ENCODE measurements around the gene KAT8.

KAT8 gene

DNA sequence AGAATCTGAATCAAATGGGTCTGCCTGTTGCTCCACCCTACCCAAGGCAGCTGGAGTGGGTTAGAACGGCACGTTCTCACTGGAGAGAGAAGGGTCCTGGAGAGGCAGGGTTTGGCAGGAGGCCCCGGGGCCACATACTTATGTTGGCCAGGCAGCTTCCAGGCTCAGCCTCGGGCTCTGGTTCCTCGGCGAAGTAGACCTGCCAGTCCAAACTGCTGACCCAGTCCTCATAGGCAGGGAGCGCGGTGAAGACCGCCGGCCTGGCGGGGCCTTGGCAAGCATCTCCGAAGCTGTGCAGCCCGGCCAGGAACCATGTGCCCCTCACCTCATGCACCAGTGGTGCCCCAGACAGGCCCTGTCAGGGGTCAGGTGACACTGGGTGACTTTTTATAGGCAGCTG, 33.5 kb upstream of the KAT8 start:
- DNase-seq (ENCODE audit: low spot score) = no peak
- Histone ChIP-seq H3K18ac (ENCODE audit: low read length) (no peak overlapping the region), H3K79me1 (ENCODE audit: low read depth, low read length) (peaks cover 18% of the 10 kb centered on the region), H3K9me3 (replicated peaks in 1 of 2; ENCODE audit: control insufficient read depth in 2 of 2, insufficient read depth in 1 of 2, low read depth in 1 of 2, low read length in 2 of 2) (no peaks in the 10 kb centered on the region), H3K4me3 (ENCODE audit: low read length in 2 of 2) (no peak overlapping the region), H2BK12ac (ENCODE audit: low read length) (no peak overlapping the region), H2BK5ac (ENCODE audit: low read length) (no peak overlapping the region), H3K23ac (ENCODE audit: low read depth, low read length, poor library complexity) (no peak overlapping the region), H3K14ac (ENCODE audit: low read length) (no peak overlapping the region), H3K27me3 (ENCODE audit: control insufficient read depth in 3 of 3, insufficient read depth in 3 of 3, low read depth in 1 of 3, low read length in 3 of 3) (no peaks in the 10 kb centered on the region), H2BK15ac (ENCODE audit: low read length) (no peak overlapping the region), H3K27ac (replicated peaks; ENCODE audit: low read length) (no peak overlapping the region), H4K8ac (ENCODE audit: low read depth, low read length) (no peak overlapping the region), H4K91ac (ENCODE audit: low read depth, low read length, poor library complexity) (no peak overlapping the region), H2AFZ (ENCODE audit: low read length) (no peak overlapping the region), H3K4ac (ENCODE audit: low read length) (no peak overlapping the region), H2AK5ac (ENCODE audit: low read depth, low read length) (no peak overlapping the region), H2BK120ac (ENCODE audit: low read depth, low read length) (no peak overlapping the region), H3K9ac (ENCODE audit: low read depth, low read length, poor library complexity) (no peak overlapping the region), H3K4me2 (ENCODE audit: insufficient read depth, low read length, poor library complexity, severe bottlenecking) (no peak overlapping the region), H3K4me1 (ENCODE audit: control insufficient read depth in 2 of 2, insufficient read depth in 1 of 2, low read depth in 1 of 2, low read length in 2 of 2) (no peaks in the 10 kb centered on the region), H3K36me3 (replicated peaks in 1 of 2; ENCODE audit: control insufficient read depth in 2 of 2, insufficient read depth in 2 of 2, low read length in 2 of 2) (peaks cover 43 to 67% of the 10 kb centered on the region in 2 donors)
- WGBS, 2 donors (ENCODE audit: extremely low coverage in 2 of 2, insufficient read length in 2 of 2, insufficient replicate concordance in 1 of 2) = no CpG with 5 or more reads among the region's 13 CpGs

- no peak for DNase-seq (ENCODE audit: low spot score)
- Histone ChIP-seq H3K4me1 (ENCODE audit: control insufficient read depth in 2 of 2, insufficient read depth in 1 of 2, low read depth in 1 of 2, low read length in 2 of 2) (no peaks in the 10 kb centered on the region), H2BK120ac (ENCODE audit: low read depth, low read length) (no peak overlapping the region), H4K91ac (ENCODE audit: low read depth, low read length, poor library complexity) (no peak overlapping the region), H3K27me3 (ENCODE audit: control insufficient read depth in 3 of 3, insufficient read depth in 3 of 3, low read depth in 1 of 3, low read length in 3 of 3) (no peaks in the 10 kb centered on the region), H3K23ac (ENCODE audit: low read depth, low read length, poor library complexity) (no peak overlapping the region), H3K79me1 (ENCODE audit: low read depth, low read length) (peaks cover 13% of the 10 kb centered on the region), H3K9ac (ENCODE audit: low read depth, low read length, poor library complexity) (no peak overlapping the region), H3K4me2 (ENCODE audit: insufficient read depth, low read length, poor library complexity, severe bottlenecking) (no peak overlapping the region), H3K4ac (ENCODE audit: low read length) (no peak overlapping the region), H2AFZ (ENCODE audit: low read length) (no peak overlapping the region), H2BK12ac (ENCODE audit: low read length) (no peak overlapping the region), H3K36me3 (replicated peaks in 1 of 2; ENCODE audit: control insufficient read depth in 2 of 2, insufficient read depth in 2 of 2, low read length in 2 of 2) (peaks cover 39 to 62% of the 10 kb centered on the region in 2 donors), H3K4me3 (ENCODE audit: low read length in 2 of 2) (no peak overlapping the region), H4K8ac (ENCODE audit: low read depth, low read length) (no peak overlapping the region), H2BK15ac (ENCODE audit: low read length) (no peak overlapping the region), H3K9me3 (replicated peaks in 1 of 2; ENCODE audit: control insufficient read depth in 2 of 2, insufficient read depth in 1 of 2, low read depth in 1 of 2, low read length in 2 of 2) (peaks cover 0 to 2% of the 10 kb centered on the region in 2 donors), H3K27ac (replicated peaks; ENCODE audit: low read length) (no peak overlapping the region), H3K18ac (ENCODE audit: low read length) (no peak overlapping the region), H2BK5ac (ENCODE audit: low read length) (no peak overlapping the region), H3K14ac (ENCODE audit: low read length) (no peak overlapping the region), H2AK5ac (ENCODE audit: low read depth, low read length) (no peak overlapping the region)
- no CpG with 5 or more reads among the region's 16 CpGs for WGBS, 2 donors (ENCODE audit: extremely low coverage in 2 of 2, insufficient read length in 2 of 2, insufficient replicate concordance in 1 of 2)
Observed at GRCh38 chr16:31084584-31085302, 32.7 kb upstream of the KAT8 start.

GRCh38 chr16:31085411-31085810, 32.1 kb upstream of the KAT8 start:
- Histone ChIP-seq H2BK5ac (ENCODE audit: low read length) (no peak overlapping the region), H4K8ac (ENCODE audit: low read depth, low read length) (no peak overlapping the region), H2BK12ac (ENCODE audit: low read length) (no peak overlapping the region), H2BK15ac (ENCODE audit: low read length) (no peak overlapping the region), H3K36me3 (replicated peaks in 1 of 2; ENCODE audit: control insufficient read depth in 2 of 2, insufficient read depth in 2 of 2, low read length in 2 of 2) (peaks cover 35 to 58% of the 10 kb centered on the region in 2 donors), H3K79me1 (ENCODE audit: low read depth, low read length) (peaks cover 8% of the 10 kb centered on the region), H3K4me1 (ENCODE audit: control insufficient read depth in 2 of 2, insufficient read depth in 1 of 2, low read depth in 1 of 2, low read length in 2 of 2) (no peaks in the 10 kb centered on the region), H3K23ac (ENCODE audit: low read depth, low read length, poor library complexity) (no peak overlapping the region), H3K9me3 (replicated peaks in 1 of 2; ENCODE audit: control insufficient read depth in 2 of 2, insufficient read depth in 1 of 2, low read depth in 1 of 2, low read length in 2 of 2) (peaks cover 0 to 2% of the 10 kb centered on the region in 2 donors), H4K91ac (ENCODE audit: low read depth, low read length, poor library complexity) (no peak overlapping the region), H3K27ac (replicated peaks; ENCODE audit: low read length) (no peak overlapping the region), H2AK5ac (ENCODE audit: low read depth, low read length) (no peak overlapping the region), H3K4me3 (ENCODE audit: low read length in 2 of 2) (no peak overlapping the region), H2AFZ (ENCODE audit: low read length) (no peak overlapping the region), H3K14ac (ENCODE audit: low read length) (no peak overlapping the region), H3K4me2 (ENCODE audit: insufficient read depth, low read length, poor library complexity, severe bottlenecking) (no peak overlapping the region), H3K27me3 (ENCODE audit: control insufficient read depth in 3 of 3, insufficient read depth in 3 of 3, low read depth in 1 of 3, low read length in 3 of 3) (no peaks in the 10 kb centered on the region), H3K9ac (ENCODE audit: low read depth, low read length, poor library complexity) (no peak overlapping the region), H2BK120ac (ENCODE audit: low read depth, low read length) (no peak overlapping the region), H3K18ac (ENCODE audit: low read length) (no peak overlapping the region), H3K4ac (ENCODE audit: low read length) (no peak overlapping the region)
- WGBS, 2 donors (ENCODE audit: extremely low coverage in 2 of 2, insufficient read length in 2 of 2, insufficient replicate concordance in 1 of 2) = no CpG with 5 or more reads among the region's 8 CpGs
- no peak for DNase-seq (ENCODE audit: low spot score)

- Histone ChIP-seq H2BK5ac (ENCODE audit: low read length) (no peak overlapping the region), H3K9ac (ENCODE audit: low read depth, low read length, poor library complexity) (no peak overlapping the region), H2BK12ac (ENCODE audit: low read length) (no peak overlapping the region), H3K18ac (ENCODE audit: low read length) (no peak overlapping the region), H2AFZ (ENCODE audit: low read length) (no peak overlapping the region), H3K4me1 (ENCODE audit: control insufficient read depth in 2 of 2, insufficient read depth in 1 of 2, low read depth in 1 of 2, low read length in 2 of 2) (no peaks in the 10 kb centered on the region), H3K14ac (ENCODE audit: low read length) (no peak overlapping the region), H3K27ac (replicated peaks; ENCODE audit: low read length) (no peak overlapping the region), H2BK120ac (ENCODE audit: low read depth, low read length) (no peak overlapping the region), H4K91ac (ENCODE audit: low read depth, low read length, poor library complexity) (no peak overlapping the region), H3K27me3 (ENCODE audit: control insufficient read depth in 3 of 3, insufficient read depth in 3 of 3, low read depth in 1 of 3, low read length in 3 of 3) (no peaks in the 10 kb centered on the region), H4K8ac (ENCODE audit: low read depth, low read length) (peak overlapping the region; percentile 65), H2BK15ac (ENCODE audit: low read length) (no peak overlapping the region), H3K9me3 (replicated peaks in 1 of 2; ENCODE audit: control insufficient read depth in 2 of 2, insufficient read depth in 1 of 2, low read depth in 1 of 2, low read length in 2 of 2) (peaks cover 0 to 2% of the 10 kb centered on the region in 2 donors), H3K36me3 (replicated peaks in 1 of 2; ENCODE audit: control insufficient read depth in 2 of 2, insufficient read depth in 2 of 2, low read length in 2 of 2) (peaks cover 33 to 58% of the 10 kb centered on the region in 2 donors), H3K4ac (ENCODE audit: low read length) (no peak overlapping the region), H3K23ac (ENCODE audit: low read depth, low read length, poor library complexity) (no peak overlapping the region), H2AK5ac (ENCODE audit: low read depth, low read length) (no peak overlapping the region), H3K79me1 (ENCODE audit: low read depth, low read length) (peaks cover 5% of the 10 kb centered on the region), H3K4me3 (ENCODE audit: low read length in 2 of 2) (no peak overlapping the region), H3K4me2 (ENCODE audit: insufficient read depth, low read length, poor library complexity, severe bottlenecking) (no peak overlapping the region)
- DNase-seq (ENCODE audit: low spot score) = no peak
- WGBS, 2 donors (ENCODE audit: extremely low coverage in 2 of 2, insufficient read length in 2 of 2, insufficient replicate concordance in 1 of 2) = no CpG with 5 or more reads among the region's 18 CpGs
Observed at GRCh38 chr16:31085873-31086628, 31.4 kb upstream of the KAT8 start.

Data from neuronal stem cell (in vitro differentiated cells).